ENCODE measurements around the gene ZNF620. TPM values are rescaled to one million over a fixed set of nuclear protein-coding genes. Genes with fewer than 3 reads are reported as not detected.
"Not testable (repeated sequence)": the region's sequence is repeated elsewhere in the genome, so short reads cannot be mapped to it uniquely, and the experiment has no call there.

Gene ZNF620
- total RNA-seq, 1 donor from 2014 or later, result 18.6 TPM

DNA sequence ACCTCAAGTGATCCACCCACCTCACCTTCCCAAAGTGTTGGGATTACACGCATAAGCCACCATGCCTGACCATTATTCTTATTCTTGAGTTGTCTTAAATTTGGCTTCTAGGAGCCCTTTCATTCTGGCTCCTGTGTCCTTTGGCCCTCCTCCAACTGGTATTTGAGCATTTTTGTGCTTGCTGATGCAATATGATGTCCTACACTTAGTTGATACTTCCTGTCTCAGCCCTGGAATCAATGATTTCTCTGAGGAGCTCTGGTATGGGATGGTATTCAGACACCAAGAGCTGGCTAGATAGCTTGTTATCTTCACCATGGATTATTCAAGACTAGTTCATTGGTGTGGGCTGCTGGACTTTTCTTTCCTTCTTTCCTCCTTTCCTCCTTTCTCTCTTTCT lies 44.3 kb downstream of the ZNF620 start:
- TF ChIP-seq, protein P1, sequence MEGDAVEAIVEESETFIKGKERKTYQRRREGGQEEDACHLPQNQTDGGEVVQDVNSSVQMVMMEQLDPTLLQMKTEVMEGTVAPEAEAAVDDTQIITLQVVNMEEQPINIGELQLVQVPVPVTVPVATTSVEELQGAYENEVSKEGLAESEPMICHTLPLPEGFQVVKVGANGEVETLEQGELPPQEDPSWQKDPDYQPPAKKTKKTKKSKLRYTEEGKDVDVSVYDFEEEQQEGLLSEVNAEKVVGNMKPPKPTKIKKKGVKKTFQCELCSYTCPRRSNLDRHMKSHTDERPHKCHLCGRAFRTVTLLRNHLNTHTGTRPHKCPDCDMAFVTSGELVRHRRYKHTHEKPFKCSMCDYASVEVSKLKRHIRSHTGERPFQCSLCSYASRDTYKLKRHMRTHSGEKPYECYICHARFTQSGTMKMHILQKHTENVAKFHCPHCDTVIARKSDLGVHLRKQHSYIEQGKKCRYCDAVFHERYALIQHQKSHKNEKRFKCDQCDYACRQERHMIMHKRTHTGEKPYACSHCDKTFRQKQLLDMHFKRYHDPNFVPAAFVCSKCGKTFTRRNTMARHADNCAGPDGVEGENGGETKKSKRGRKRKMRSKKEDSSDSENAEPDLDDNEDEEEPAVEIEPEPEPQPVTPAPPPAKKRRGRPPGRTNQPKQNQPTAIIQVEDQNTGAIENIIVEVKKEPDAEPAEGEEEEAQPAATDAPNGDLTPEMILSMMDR (IDR thresholded peaks at IDR 0.05; ENCODE audit: partially characterized antibody, unreplicated experiment), result no peak
- H3K27ac Mint-ChIP-seq (ENCODE audit: unreplicated experiment), result no peak overlapping the region
- H3K4me3 Mint-ChIP-seq (ENCODE audit: unreplicated experiment), result no peak overlapping the region
- DNase-seq, result no peak
- H3K27me3 Mint-ChIP-seq (ENCODE audit: unreplicated experiment), result no peaks in the 10 kb centered on the region
- peaks cover 5% of the 10 kb centered on the region for H3K36me3 Mint-ChIP-seq (ENCODE audit: unreplicated experiment)
- no peaks in the 10 kb centered on the region for H3K4me1 Mint-ChIP-seq (ENCODE audit: low read depth, unreplicated experiment)
- H3K9me3 Mint-ChIP-seq (ENCODE audit: unreplicated experiment), result no peaks in the 10 kb centered on the region

GRCh38 chr3:40557575-40558161 lies 51.8 kb downstream of the ZNF620 start:
- Mint-ChIP-seq H3K27ac (ENCODE audit: unreplicated experiment) (no peak overlapping the region), H3K4me3 (ENCODE audit: unreplicated experiment) (no peak overlapping the region), H3K36me3 (ENCODE audit: unreplicated experiment) (peaks cover 20% of the 10 kb centered on the region), H3K4me1 (ENCODE audit: low read depth, unreplicated experiment) (no peaks in the 10 kb centered on the region), H3K27me3 (ENCODE audit: unreplicated experiment) (no peaks in the 10 kb centered on the region), H3K9me3 (ENCODE audit: unreplicated experiment) (peaks cover 9% of the 10 kb centered on the region)
- TF ChIP-seq, protein P1 (IDR thresholded peaks at IDR 0.05; ENCODE audit: partially characterized antibody, unreplicated experiment), result no peak
- DNase-seq, result no peak

DNA sequence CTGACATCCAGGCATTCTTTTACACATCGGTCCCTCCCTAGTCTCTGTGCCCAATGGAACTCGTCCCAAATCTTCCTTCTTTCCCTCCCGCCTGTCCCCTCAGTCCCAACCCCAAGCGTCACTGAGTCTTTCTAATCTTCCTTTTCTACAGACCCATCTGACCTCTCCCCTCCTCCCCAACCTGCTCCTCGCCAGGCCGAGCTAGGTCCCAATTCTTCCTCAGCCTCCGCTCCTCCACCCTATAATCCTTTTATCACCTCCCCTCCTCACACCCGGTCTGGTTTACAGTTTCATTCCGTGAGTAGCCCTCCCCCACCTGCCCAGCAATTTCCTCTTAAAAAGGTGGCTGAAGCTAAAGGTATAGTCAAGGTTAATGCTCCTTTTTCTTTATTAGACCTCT lies 56.6 kb downstream of the ZNF620 start:
- DNase-seq; H3K4me3 Mint-ChIP-seq (ENCODE audit: unreplicated experiment); H3K4me1 Mint-ChIP-seq (ENCODE audit: low read depth, unreplicated experiment); H3K27ac Mint-ChIP-seq (ENCODE audit: unreplicated experiment); H3K27me3 Mint-ChIP-seq (ENCODE audit: unreplicated experiment); H3K9me3 Mint-ChIP-seq (ENCODE audit: unreplicated experiment): not testable (repeated sequence)
- H3K36me3 Mint-ChIP-seq (ENCODE audit: unreplicated experiment), result peaks cover 23% of the 10 kb centered on the region

DNA sequence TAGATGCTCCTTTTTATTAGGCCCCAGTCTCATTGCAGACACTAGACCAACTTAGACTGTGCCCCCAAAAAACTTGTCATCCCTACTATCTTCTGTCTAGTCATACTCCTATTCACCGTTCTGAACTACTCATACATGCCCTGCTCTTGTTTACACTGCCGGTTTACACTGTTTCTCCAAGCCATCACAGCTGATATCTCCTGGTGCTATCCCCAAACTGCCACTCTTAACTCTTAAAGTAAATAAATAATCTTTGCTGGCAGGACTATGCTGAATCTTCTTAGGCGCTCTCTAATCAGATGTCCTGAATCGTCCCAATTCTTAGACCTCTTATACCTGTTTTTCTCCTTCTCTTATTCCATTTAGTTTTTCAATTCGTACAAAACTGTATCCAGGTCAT lies 59.8 kb downstream of the ZNF620 start:
- not testable (repeated sequence) for H3K9me3 Mint-ChIP-seq (ENCODE audit: unreplicated experiment); H3K4me3 Mint-ChIP-seq (ENCODE audit: unreplicated experiment); DNase-seq; H3K4me1 Mint-ChIP-seq (ENCODE audit: low read depth, unreplicated experiment); H3K27ac Mint-ChIP-seq (ENCODE audit: unreplicated experiment); H3K27me3 Mint-ChIP-seq (ENCODE audit: unreplicated experiment)
- peaks cover 26% of the 10 kb centered on the region for H3K36me3 Mint-ChIP-seq (ENCODE audit: unreplicated experiment)

- H3K27ac Mint-ChIP-seq (ENCODE audit: unreplicated experiment), result no peak overlapping the region
Measured at GRCh38 chr3:40566694-40567093, 60.9 kb downstream of the ZNF620 start.

More at GRCh38 chr3:40566694-40567093, 60.9 kb downstream of the ZNF620 start:
- TF ChIP-seq, protein P1 (IDR thresholded peaks at IDR 0.05; ENCODE audit: partially characterized antibody, unreplicated experiment), result no peak
- DNase-seq, result no peak
- Mint-ChIP-seq H3K36me3 (ENCODE audit: unreplicated experiment) (peaks cover 15% of the 10 kb centered on the region), H3K9me3 (ENCODE audit: unreplicated experiment) (peaks cover 2% of the 10 kb centered on the region), H3K4me3 (ENCODE audit: unreplicated experiment) (no peak overlapping the region), H3K4me1 (ENCODE audit: low read depth, unreplicated experiment) (no peaks in the 10 kb centered on the region), H3K27me3 (ENCODE audit: unreplicated experiment) (no peaks in the 10 kb centered on the region)

Other genes starting within 250 kb of the ZNF620 start
- 130 TPM for gene EIF1B, start 196.3 kb upstream of the ZNF620 start, total RNA-seq (ENCODE audit: unreplicated experiment)
- gene ENTPD3, start 118.9 kb upstream of the ZNF620 start, total RNA-seq (ENCODE audit: unreplicated experiment), result 1.7 TPM
- 1,217 TPM for gene RPL14, start 48.7 kb upstream of the ZNF620 start, total RNA-seq (ENCODE audit: unreplicated experiment)
- gene ZNF619, start 28.9 kb upstream of the ZNF620 start, total RNA-seq (ENCODE audit: unreplicated experiment), result 7.2 TPM
- gene ZNF621, start 18.9 kb downstream of the ZNF620 start, total RNA-seq (ENCODE audit: unreplicated experiment), result 34.8 TPM